ENCODE data around the gene EGLN1.

DNA sequence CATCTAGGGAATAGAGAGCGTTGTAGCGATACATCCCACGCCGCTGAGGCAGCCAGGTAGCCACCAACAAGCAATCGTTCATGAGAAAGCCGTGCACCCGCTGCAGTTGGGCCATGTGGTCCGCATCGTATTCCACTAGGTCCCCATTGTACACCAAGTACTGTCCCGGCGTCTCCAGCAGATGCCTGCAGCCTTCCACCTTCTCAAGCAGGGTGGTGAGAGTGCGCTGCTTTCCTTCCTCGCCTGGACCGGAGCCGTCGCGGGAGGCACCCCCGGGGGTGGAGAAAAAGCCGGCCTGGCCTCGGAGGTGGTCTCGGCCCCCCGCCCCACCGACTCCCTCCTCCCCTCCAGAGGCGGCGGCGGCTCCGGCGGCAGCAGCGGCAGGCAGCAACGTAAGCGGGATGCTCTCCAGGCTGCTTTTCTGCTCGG is 85.0 kb downstream of the EGLN1 start:
- TF ChIP-seq SP1 (IDR thresholded peaks at IDR 0.05; ENCODE audit: low read depth, low read length) (no peak), GABPA (IDR thresholded peaks at IDR 0.05; ENCODE audit: low read depth) (no peak), MYC (IDR thresholded peaks at IDR 0.05; ENCODE audit: insufficient read depth, insufficient read length, insufficient replicate concordance, low read length, severe bottlenecking) (no peak), PAX8 (IDR thresholded peaks at IDR 0.05) (no peak), BHLHE40 (IDR thresholded peaks at IDR 0.05; ENCODE audit: borderline replicate concordance in 1 of 2, low read depth in 2 of 2, low read length in 1 of 2) (no peak), NRF1 (conservative IDR thresholded peaks at IDR 0.05; ENCODE audit: low read depth, low read length) (no peak), RAD21 (IDR thresholded peaks at IDR 0.05; ENCODE audit: insufficient read depth, low read depth, low read length) (no peak), LARP7 (IDR thresholded peaks at IDR 0.05) (no peak), ZZZ3 (IDR thresholded peaks at IDR 0.05; ENCODE audit: control insufficient read depth, insufficient read length, low read depth) (no peak), POLR2A (IDR thresholded peaks at IDR 0.05; ENCODE audit: low read depth, low read length) (no peak), NFYA (IDR thresholded peaks at IDR 0.05; ENCODE audit: borderline replicate concordance, low read depth, low read length) (no peak)
- TF ChIP-seq, protein P1, sequence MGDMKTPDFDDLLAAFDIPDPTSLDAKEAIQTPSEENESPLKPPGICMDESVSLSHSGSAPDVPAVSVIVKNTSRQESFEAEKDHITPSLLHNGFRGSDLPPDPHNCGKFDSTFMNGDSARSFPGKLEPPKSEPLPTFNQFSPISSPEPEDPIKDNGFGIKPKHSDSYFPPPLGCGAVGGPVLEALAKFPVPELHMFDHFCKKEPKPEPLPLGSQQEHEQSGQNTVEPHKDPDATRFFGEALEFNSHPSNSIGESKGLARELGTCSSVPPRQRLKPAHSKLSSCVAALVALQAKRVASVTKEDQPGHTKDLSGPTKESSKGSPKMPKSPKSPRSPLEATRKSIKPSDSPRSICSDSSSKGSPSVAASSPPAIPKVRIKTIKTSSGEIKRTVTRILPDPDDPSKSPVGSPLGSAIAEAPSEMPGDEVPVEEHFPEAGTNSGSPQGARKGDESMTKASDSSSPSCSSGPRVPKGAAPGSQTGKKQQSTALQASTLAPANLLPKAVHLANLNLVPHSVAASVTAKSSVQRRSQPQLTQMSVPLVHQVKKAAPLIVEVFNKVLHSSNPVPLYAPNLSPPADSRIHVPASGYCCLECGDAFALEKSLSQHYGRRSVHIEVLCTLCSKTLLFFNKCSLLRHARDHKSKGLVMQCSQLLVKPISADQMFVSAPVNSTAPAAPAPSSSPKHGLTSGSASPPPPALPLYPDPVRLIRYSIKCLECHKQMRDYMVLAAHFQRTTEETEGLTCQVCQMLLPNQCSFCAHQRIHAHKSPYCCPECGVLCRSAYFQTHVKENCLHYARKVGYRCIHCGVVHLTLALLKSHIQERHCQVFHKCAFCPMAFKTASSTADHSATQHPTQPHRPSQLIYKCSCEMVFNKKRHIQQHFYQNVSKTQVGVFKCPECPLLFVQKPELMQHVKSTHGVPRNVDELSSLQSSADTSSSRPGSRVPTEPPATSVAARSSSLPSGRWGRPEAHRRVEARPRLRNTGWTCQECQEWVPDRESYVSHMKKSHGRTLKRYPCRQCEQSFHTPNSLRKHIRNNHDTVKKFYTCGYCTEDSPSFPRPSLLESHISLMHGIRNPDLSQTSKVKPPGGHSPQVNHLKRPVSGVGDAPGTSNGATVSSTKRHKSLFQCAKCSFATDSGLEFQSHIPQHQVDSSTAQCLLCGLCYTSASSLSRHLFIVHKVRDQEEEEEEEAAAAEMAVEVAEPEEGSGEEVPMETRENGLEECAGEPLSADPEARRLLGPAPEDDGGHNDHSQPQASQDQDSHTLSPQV (IDR thresholded peaks at IDR 0.05), result no peak
- TF ChIP-seq, protein P2, sequence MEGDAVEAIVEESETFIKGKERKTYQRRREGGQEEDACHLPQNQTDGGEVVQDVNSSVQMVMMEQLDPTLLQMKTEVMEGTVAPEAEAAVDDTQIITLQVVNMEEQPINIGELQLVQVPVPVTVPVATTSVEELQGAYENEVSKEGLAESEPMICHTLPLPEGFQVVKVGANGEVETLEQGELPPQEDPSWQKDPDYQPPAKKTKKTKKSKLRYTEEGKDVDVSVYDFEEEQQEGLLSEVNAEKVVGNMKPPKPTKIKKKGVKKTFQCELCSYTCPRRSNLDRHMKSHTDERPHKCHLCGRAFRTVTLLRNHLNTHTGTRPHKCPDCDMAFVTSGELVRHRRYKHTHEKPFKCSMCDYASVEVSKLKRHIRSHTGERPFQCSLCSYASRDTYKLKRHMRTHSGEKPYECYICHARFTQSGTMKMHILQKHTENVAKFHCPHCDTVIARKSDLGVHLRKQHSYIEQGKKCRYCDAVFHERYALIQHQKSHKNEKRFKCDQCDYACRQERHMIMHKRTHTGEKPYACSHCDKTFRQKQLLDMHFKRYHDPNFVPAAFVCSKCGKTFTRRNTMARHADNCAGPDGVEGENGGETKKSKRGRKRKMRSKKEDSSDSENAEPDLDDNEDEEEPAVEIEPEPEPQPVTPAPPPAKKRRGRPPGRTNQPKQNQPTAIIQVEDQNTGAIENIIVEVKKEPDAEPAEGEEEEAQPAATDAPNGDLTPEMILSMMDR (IDR thresholded peaks at IDR 0.05 in 2 of 3, conservative IDR thresholded peaks at IDR 0.05 in 1 of 3; ENCODE audit: control insufficient read depth in 2 of 3, extremely low read depth in 1 of 3, insufficient read depth in 1 of 3, low read depth in 3 of 3, low read length in 3 of 3), result no peak

Measured in GM12878 (cell line).